Body of pancreas (tissue), 4 donors: ENCODE data around the gene EYA2. TPM values are rescaled to one million over a fixed set of nuclear protein-coding genes. Genes with fewer than 3 reads are reported as not detected.
A peak's percentile ranks its signal among the peaks of the same experiment; 100 is the strongest.
"Not testable (repeated sequence)": the region's sequence is repeated elsewhere in the genome, so short reads cannot be mapped to it uniquely, and the experiment has no call there.

Experiments
- ATAC-seq: fragments of 150-250 bp; one replicate; pipeline ENCODE4 v1.9.1; 2016
- DNase-seq, 4 donors: peaks; one replicate each; pipeline ENCODE4 v3.0.0-alpha.2; 2019
- H3K27ac ChIP-seq, 4 donors: fragments of 200-600 bp; sonication (generic); 1 replicate in 3 of 4; 2 replicates in 1 of 4; pipeline versions ENCODE4 v1.5.1 to v1.6.1; 2016 to 2019; ENCODE audit warnings: mild to moderate bottlenecking in 1 of 4, mixed read lengths in 1 of 4, moderate library complexity in 1 of 4
- H3K27me3 ChIP-seq, 2 donors: fragments of 200-600 bp; sonication (generic); one replicate each; pipeline ENCODE4 v1.6.0; 2016; ENCODE audit warnings: mild to moderate bottlenecking in 1 of 2
- H3K36me3 ChIP-seq, 2 donors: fragments of 200-600 bp; sonication (generic); replicated peaks in 1 of 2; 2 replicates each; pipeline ENCODE4 v1.5.1; 2016; ENCODE audit warnings: low read depth in 2 of 2; ENCODE audit not compliant: insufficient read depth in 1 of 2
- H3K4me1 ChIP-seq: fragments of 200-600 bp; sonication (generic); one replicate; pipeline ENCODE4 v1.6.0; 2016
- H3K4me3 ChIP-seq, 2 donors: fragments of 200-600 bp; sonication (generic); 1 replicate in 1 of 2; 2 replicates in 1 of 2; pipeline ENCODE4 v1.5.1; 2016 to 2019
- H3K9me3 ChIP-seq, 3 donors: fragments of 200-600 bp; sonication (generic); 1 replicate in 2 of 3; 2 replicates in 1 of 3; pipeline ENCODE4 v1.5.1; 2016
- CTCF ChIP-seq, 7 experiments: fragments of 450-650 bp in 4 of 7; fragments of 200-600 bp in 3 of 7; sonication (generic) in 3 of 7; IDR thresholded peaks; one replicate each; pipeline ENCODE4 v1.5.1; 2016 to 2019; ENCODE audit warnings: antibody characterized with exemption in 7 of 7
- POLR2A ChIP-seq, 3 donors: fragments of 450-650 bp; IDR thresholded peaks; one replicate each; pipeline ENCODE4 v1.6.1; 2016; ENCODE audit warnings: antibody characterized with exemption in 3 of 3, mild to moderate bottlenecking in 2 of 3
- WGBS, 2 donors: methylation state at CpG; one replicate each; pipeline ENCODE4 v1.1.5; 2017; 5-methylcytosine and 5-hydroxymethylcytosine counted together
- intact Hi-C: fragments of 100-400 bp; cut with DNase I; formaldehyde crosslinking; loops from one replicate; pipeline ENCODE4 v1.15.1; 2023
- total RNA-seq, 2 donors: library from RNA; depleted of rRNA; stranded (reverse); fragments of >200 nt; gene quantifications; one replicate each; pipeline ENCODE4 v1.1.0, GENCODE V29; 2016

EYA2 gene
- total RNA-seq, 2 donors from 2014 or later: 0.52 to 3.6 TPM

- TF ChIP-seq POLR2A (IDR thresholded peaks at IDR 0.05): no peak
- TF ChIP-seq CTCF (IDR thresholded peaks at IDR 0.05): no peak
- Histone ChIP-seq H3K4me1 (peaks cover 8% of the 10 kb centered on the region), H3K9me3 (no peaks in the 10 kb centered on the region), H3K36me3 (no peaks in the 10 kb centered on the region), H3K27ac (no peak overlapping the region), H3K27me3 (no peaks in the 10 kb centered on the region), H3K4me3 (no peak overlapping the region)
- intact Hi-C loops: no loop called here
- DNase-seq: no peak
- 69 to 80% methylated on average over 7 of the region's 7 CpGs for WGBS, 2 donors
- ATAC-seq: no peak
Observed at GRCh38 chr20:46917155-46917554, 22.5 kb downstream of the EYA2 start.

GRCh38 chr20:46920114-46920513, 25.5 kb downstream of the EYA2 start:
- Histone ChIP-seq H3K4me1 (peaks cover 6% of the 10 kb centered on the region), H3K27ac (no peak overlapping the region), H3K36me3 (no peaks in the 10 kb centered on the region), H3K27me3 (no peaks in the 10 kb centered on the region), H3K9me3 (no peaks in the 10 kb centered on the region), H3K4me3 (no peak overlapping the region)
- TF ChIP-seq CTCF (IDR thresholded peaks at IDR 0.05) (no peak), POLR2A (IDR thresholded peaks at IDR 0.05) (no peak)
- no peak for ATAC-seq
- 59 to 69% methylated on average over 6 of the region's 6 CpGs for WGBS, 2 donors
- intact Hi-C loops: no loop called here
- DNase-seq: no peak

- H3K27me3 ChIP-seq, H3K4me3 ChIP-seq, ATAC-seq, DNase-seq, H3K4me1 ChIP-seq, intact Hi-C loops, H3K27ac ChIP-seq, H3K9me3 ChIP-seq, H3K36me3 ChIP-seq: not testable (repeated sequence)
- WGBS, 2 donors: 68 to 75% methylated on average over 9 of the region's 9 CpGs
Observed at GRCh38 chr20:46922841-46923240, 28.2 kb downstream of the EYA2 start.

GRCh38 chr20:46923550-46923949, 28.9 kb downstream of the EYA2 start:
- intact Hi-C loops: no loop called here
- ATAC-seq (no peak), DNase-seq (no peak)
- Histone ChIP-seq H3K27me3 (no peaks in the 10 kb centered on the region), H3K4me1 (no peaks in the 10 kb centered on the region), H3K27ac (no peak overlapping the region), H3K36me3 (no peaks in the 10 kb centered on the region), H3K9me3 (no peaks in the 10 kb centered on the region), H3K4me3 (no peak overlapping the region)
- 45 to 46% methylated on average over 4 of the region's 4 CpGs for WGBS, 2 donors
- TF ChIP-seq POLR2A (IDR thresholded peaks at IDR 0.05) (no peak), CTCF (IDR thresholded peaks at IDR 0.05) (no peak)

- intact Hi-C loops: no loop called here
- Histone ChIP-seq H3K9me3 (no peaks in the 10 kb centered on the region), H3K4me1 (no peaks in the 10 kb centered on the region), H3K4me3 (no peak overlapping the region), H3K36me3 (no peaks in the 10 kb centered on the region), H3K27ac (no peak overlapping the region), H3K27me3 (no peaks in the 10 kb centered on the region)
- ATAC-seq (no peak), DNase-seq (peak in 3 of 4 donors; percentile 8 to 15 (median 10))
- 45 to 55% methylated on average over 12 of the region's 12 CpGs for WGBS, 2 donors
- TF ChIP-seq CTCF (IDR thresholded peaks at IDR 0.05): no peak
Observed at GRCh38 chr20:46928580-46929132, 34.0 kb downstream of the EYA2 start.
